Mesendoderm (in vitro differentiated cells): ENCODE data around the gene CHAF1A.

Experiments used
- DNase-seq: peaks from one replicate; pipeline ENCODE4 v3.0.0; 2013
- H2AK5ac ChIP-seq: 2 replicates; pipeline ENCODE4 v1.6.1; 2013; ENCODE audit warnings: low read length, inconsistent platforms
- H2BK120ac ChIP-seq: 2 replicates; pipeline ENCODE4 v1.6.1; 2013; ENCODE audit warnings: low read depth, mild to moderate bottlenecking, low read length, moderate library complexity, mixed read lengths
- H2BK15ac ChIP-seq: replicated peaks from 2 replicates; pipeline ENCODE4 v1.6.1; 2013; ENCODE audit warnings: low read depth, mild to moderate bottlenecking, moderate library complexity
- H2BK5ac ChIP-seq: 2 replicates; pipeline ENCODE4 v1.6.1; 2013; ENCODE audit warnings: low read length, inconsistent platforms
- H3K18ac ChIP-seq: 2 replicates; pipeline ENCODE4 v1.6.1; 2013; ENCODE audit warnings: mild to moderate bottlenecking, low read length, mixed read lengths
- H3K23ac ChIP-seq: one replicate; pipeline ENCODE4 v1.6.1; 2013; ENCODE audit warnings: low read length
- H3K27ac ChIP-seq: 2 replicates; pipeline ENCODE4 v1.5.1; 2013; ENCODE audit warnings: low read depth, mild to moderate bottlenecking, inconsistent platforms, low read length, moderate library complexity
- H3K27me3 ChIP-seq: 2 replicates; pipeline ENCODE4 v1.6.1; 2013; ENCODE audit warnings: low read length, control low read depth, mild to moderate bottlenecking, inconsistent platforms; ENCODE audit not compliant: insufficient read depth, poor library complexity
- H3K36me3 ChIP-seq: 2 replicates; pipeline ENCODE4 v1.6.1; 2013; ENCODE audit warnings: low read length, inconsistent platforms; ENCODE audit not compliant: control insufficient read depth, insufficient read depth
- H3K4ac ChIP-seq: one replicate; pipeline ENCODE4 v1.6.1; 2013; ENCODE audit warnings: low read depth, mild to moderate bottlenecking, low read length, moderate library complexity
- H3K4me1 ChIP-seq: 2 replicates; pipeline ENCODE4 v1.6.1; 2013; ENCODE audit warnings: low read depth, low read length, inconsistent platforms; ENCODE audit not compliant: control insufficient read depth
- H3K4me2 ChIP-seq: 2 replicates; pipeline ENCODE4 v1.6.1; 2013; ENCODE audit warnings: low read length
- H3K4me3 ChIP-seq: 2 replicates; pipeline ENCODE4 v1.5.1; 2013; ENCODE audit warnings: mild to moderate bottlenecking, low read length
- H3K56ac ChIP-seq: one replicate; pipeline ENCODE4 v1.6.1; 2013; ENCODE audit warnings: low read length
- H3K79me1 ChIP-seq: 2 replicates; pipeline ENCODE4 v1.6.1; 2013; ENCODE audit warnings: low read length, inconsistent platforms
- H3K79me2 ChIP-seq: 2 replicates; pipeline ENCODE4 v1.6.1; 2013; ENCODE audit warnings: mild to moderate bottlenecking, low read length; ENCODE audit not compliant: control insufficient read depth, insufficient read depth
- H3K9ac ChIP-seq: 2 replicates; pipeline ENCODE4 v1.6.1; 2013; ENCODE audit warnings: low read length, inconsistent platforms
- H4K5ac ChIP-seq: one replicate; pipeline ENCODE4 v1.6.1; 2013; ENCODE audit warnings: low read length
- H4K8ac ChIP-seq: one replicate; pipeline ENCODE4 v1.6.1; 2013; ENCODE audit warnings: low read depth, mild to moderate bottlenecking, control low read depth, low read length, moderate library complexity
- WGBS: extraction: QIAGEN DNeasy Blood & Tissue Kit; methylation state at CpG from one replicate; pipeline ENCODE4 v1.1.7; 2013; ENCODE audit warnings: low lambda C conversion rate, missing lambda C conversion rate; ENCODE audit not compliant: insufficient coverage; ENCODE audit errors: extremely low coverage; 5-methylcytosine and 5-hydroxymethylcytosine counted together

Gene CHAF1A

GRCh38 chr19:4444765-4445741, 42.6 kb downstream of the CHAF1A start:
- Histone ChIP-seq H3K36me3 (peaks cover 8% of the 10 kb centered on the region), H3K4me1 (no peaks in the 10 kb centered on the region), H3K9ac (no peak overlapping the region), H3K27me3 (no peaks in the 10 kb centered on the region), H2BK15ac (no peak overlapping the region), H3K79me1 (no peaks in the 10 kb centered on the region), H3K4me3 (no peak overlapping the region), H2BK5ac (no peak overlapping the region), H3K23ac (no peak overlapping the region), H4K8ac (no peak overlapping the region), H3K18ac (no peak overlapping the region), H4K5ac (no peak overlapping the region), H3K4me2 (no peak overlapping the region), H2AK5ac (no peak overlapping the region), H3K56ac (no peak overlapping the region), H3K4ac (no peak overlapping the region), H3K27ac (no peak overlapping the region), H3K79me2 (no peaks in the 10 kb centered on the region), H2BK120ac (no peak overlapping the region)
- no peak for DNase-seq
- WGBS: no CpG with 5 or more reads among the region's 36 CpGs

DNA sequence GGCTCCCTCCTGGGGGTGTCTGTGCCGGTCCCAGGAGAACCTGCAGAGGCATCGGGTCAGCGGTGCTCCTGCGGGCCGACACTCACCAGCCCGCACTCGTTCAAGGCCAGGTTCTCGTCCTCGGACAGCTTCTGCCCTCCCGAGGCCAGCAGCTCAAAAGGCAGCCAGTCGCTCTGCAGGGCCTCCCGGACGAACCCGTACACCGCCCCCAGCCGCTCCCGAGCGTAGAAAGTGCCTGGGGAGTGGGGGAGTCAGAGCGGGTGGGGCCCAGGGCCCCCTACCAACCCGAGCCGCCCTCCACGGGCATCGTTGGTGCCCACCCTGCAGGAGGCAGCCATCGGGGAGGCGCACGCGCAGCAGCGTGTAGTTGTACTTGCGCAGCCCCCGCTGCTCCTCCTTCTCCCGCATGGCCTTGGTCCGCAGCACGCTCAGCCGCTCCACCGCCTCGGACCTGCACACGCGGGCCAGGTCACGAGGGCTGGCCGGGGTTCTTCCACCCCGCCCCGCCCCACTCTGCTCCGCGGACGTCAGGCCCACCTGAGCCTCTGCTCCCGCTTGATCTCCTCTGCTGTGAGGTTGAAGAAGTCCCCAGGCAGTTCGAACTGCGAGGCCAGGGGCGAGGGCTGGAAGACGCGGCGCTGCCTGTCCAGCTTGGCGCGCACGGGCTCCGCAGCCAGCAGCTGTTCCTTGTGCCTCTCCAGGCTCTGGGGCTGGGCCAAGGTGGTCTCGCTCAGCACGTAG, 43.7 kb downstream of the CHAF1A start:
- Histone ChIP-seq H2AK5ac (no peak overlapping the region), H3K4me1 (no peaks in the 10 kb centered on the region), H3K4me2 (no peak overlapping the region), H3K23ac (no peak overlapping the region), H3K27ac (no peak overlapping the region), H2BK120ac (no peak overlapping the region), H3K4me3 (no peak overlapping the region), H3K56ac (no peak overlapping the region), H3K4ac (no peak overlapping the region), H2BK15ac (no peak overlapping the region), H4K8ac (no peak overlapping the region), H3K27me3 (no peaks in the 10 kb centered on the region), H2BK5ac (no peak overlapping the region), H3K79me1 (no peaks in the 10 kb centered on the region), H3K9ac (no peak overlapping the region), H4K5ac (no peak overlapping the region), H3K79me2 (no peaks in the 10 kb centered on the region), H3K36me3 (peaks cover 8% of the 10 kb centered on the region), H3K18ac (no peak overlapping the region)
- DNase-seq: no peak
- WGBS: no CpG with 5 or more reads among the region's 58 CpGs

GRCh38 chr19:4446704-4447200, 44.3 kb downstream of the CHAF1A start:
- Histone ChIP-seq H3K4me1 (no peaks in the 10 kb centered on the region), H4K8ac (no peak overlapping the region), H3K36me3 (peaks cover 8% of the 10 kb centered on the region), H3K4me3 (no peak overlapping the region), H3K79me1 (no peaks in the 10 kb centered on the region), H3K23ac (no peak overlapping the region), H3K4me2 (no peak overlapping the region), H2BK15ac (no peak overlapping the region), H4K5ac (no peak overlapping the region), H3K56ac (no peak overlapping the region), H2BK5ac (no peak overlapping the region), H3K4ac (no peak overlapping the region), H2AK5ac (no peak overlapping the region), H2BK120ac (no peak overlapping the region), H3K9ac (no peak overlapping the region), H3K27ac (no peak overlapping the region), H3K18ac (no peak overlapping the region), H3K79me2 (no peaks in the 10 kb centered on the region), H3K27me3 (no peaks in the 10 kb centered on the region)
- no CpG with 5 or more reads among the region's 15 CpGs for WGBS
- no peak for DNase-seq

- Histone ChIP-seq H3K4me1 (no peaks in the 10 kb centered on the region), H2BK120ac (no peak overlapping the region), H3K27ac (no peak overlapping the region), H3K4me2 (no peak overlapping the region), H3K23ac (no peak overlapping the region), H2AK5ac (no peak overlapping the region), H2BK5ac (no peak overlapping the region), H3K4ac (no peak overlapping the region), H3K4me3 (no peak overlapping the region), H3K79me2 (no peaks in the 10 kb centered on the region), H2BK15ac (no peak overlapping the region), H3K36me3 (peaks cover 5% of the 10 kb centered on the region), H3K56ac (no peak overlapping the region), H3K18ac (no peak overlapping the region), H4K8ac (no peak overlapping the region), H3K9ac (no peak overlapping the region), H4K5ac (no peak overlapping the region), H3K27me3 (no peaks in the 10 kb centered on the region), H3K79me1 (no peaks in the 10 kb centered on the region)
- no peak for DNase-seq
- WGBS: no CpG with 5 or more reads among the region's 28 CpGs
Observed at GRCh38 chr19:4447327-4448146, 45.1 kb downstream of the CHAF1A start.

DNA sequence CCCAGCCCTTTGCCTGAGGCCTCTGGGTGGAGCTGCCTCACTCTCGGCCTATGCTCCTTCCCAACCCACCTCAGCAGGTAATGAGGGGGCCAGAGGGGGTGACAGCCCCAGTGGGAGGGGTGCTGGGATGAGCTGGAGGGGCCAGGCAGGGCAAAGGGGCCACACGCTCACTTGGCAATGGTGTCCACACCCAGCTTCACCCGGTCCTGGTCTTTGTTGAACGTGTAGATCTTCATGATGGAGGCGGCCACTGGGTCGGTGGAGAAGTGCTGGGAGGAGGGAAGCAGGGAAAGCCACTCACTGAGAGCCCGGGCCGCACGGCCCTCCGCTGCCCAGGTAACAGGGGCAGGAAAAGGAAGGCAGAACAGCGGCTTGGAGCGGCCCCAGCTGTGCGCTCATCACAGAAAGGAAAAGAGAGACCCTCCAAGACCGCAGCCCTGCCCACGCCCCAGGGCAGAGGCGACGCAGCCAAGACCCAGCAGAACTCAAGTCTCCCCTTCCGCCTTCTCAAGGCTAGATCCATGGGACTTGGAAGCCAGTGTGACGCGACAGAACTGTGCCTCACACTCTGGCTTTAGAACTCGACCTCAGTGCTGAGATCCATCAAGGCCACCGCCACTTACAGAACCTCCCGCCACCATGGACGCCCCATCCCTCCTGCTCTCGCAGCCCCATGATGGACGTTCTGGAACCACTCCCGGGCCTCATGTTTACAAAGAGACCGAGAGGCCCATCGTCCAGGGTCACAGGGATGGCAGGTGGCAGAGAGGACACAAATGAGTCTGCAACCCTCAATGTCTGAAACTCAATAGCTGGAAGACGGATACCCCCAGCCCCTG, 45.9 kb downstream of the CHAF1A start:
- no CpG with 5 or more reads among the region's 30 CpGs for WGBS

More for the DNA sequence above, 45.9 kb downstream of the CHAF1A start:
- Histone ChIP-seq H3K36me3 (peaks cover 5% of the 10 kb centered on the region), H3K79me1 (no peaks in the 10 kb centered on the region), H3K79me2 (no peaks in the 10 kb centered on the region), H4K8ac (no peak overlapping the region), H2BK120ac (no peak overlapping the region), H3K27me3 (no peaks in the 10 kb centered on the region), H3K4me3 (no peak overlapping the region), H3K56ac (no peak overlapping the region), H3K9ac (no peak overlapping the region), H3K18ac (no peak overlapping the region), H3K23ac (no peak overlapping the region), H3K4me1 (no peaks in the 10 kb centered on the region), H2AK5ac (no peak overlapping the region), H3K4ac (no peak overlapping the region), H3K4me2 (no peak overlapping the region), H2BK5ac (no peak overlapping the region), H2BK15ac (no peak overlapping the region), H4K5ac (no peak overlapping the region), H3K27ac (no peak overlapping the region)
- DNase-seq: no peak
